ENCODE data around the gene NRP1.

NRP1 gene

GRCh38 chr10:33174674-33175434 lies 159.6 kb downstream of the NRP1 start:
- H3K4me3 ChIP-seq: no peak overlapping the region
- TF ChIP-seq, protein P1, sequence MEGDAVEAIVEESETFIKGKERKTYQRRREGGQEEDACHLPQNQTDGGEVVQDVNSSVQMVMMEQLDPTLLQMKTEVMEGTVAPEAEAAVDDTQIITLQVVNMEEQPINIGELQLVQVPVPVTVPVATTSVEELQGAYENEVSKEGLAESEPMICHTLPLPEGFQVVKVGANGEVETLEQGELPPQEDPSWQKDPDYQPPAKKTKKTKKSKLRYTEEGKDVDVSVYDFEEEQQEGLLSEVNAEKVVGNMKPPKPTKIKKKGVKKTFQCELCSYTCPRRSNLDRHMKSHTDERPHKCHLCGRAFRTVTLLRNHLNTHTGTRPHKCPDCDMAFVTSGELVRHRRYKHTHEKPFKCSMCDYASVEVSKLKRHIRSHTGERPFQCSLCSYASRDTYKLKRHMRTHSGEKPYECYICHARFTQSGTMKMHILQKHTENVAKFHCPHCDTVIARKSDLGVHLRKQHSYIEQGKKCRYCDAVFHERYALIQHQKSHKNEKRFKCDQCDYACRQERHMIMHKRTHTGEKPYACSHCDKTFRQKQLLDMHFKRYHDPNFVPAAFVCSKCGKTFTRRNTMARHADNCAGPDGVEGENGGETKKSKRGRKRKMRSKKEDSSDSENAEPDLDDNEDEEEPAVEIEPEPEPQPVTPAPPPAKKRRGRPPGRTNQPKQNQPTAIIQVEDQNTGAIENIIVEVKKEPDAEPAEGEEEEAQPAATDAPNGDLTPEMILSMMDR (IDR thresholded peaks at IDR 0.05): no peak
- peaks cover 0 to 16% (median 8%) of the 10 kb centered on the region in 4 donors for H3K4me1 ChIP-seq
- intact Hi-C loops (cut with DNase I; ENCODE audit: low total_unique reads): no loop called here
- no peaks in the 10 kb centered on the region for H3K27me3 ChIP-seq
- no peak overlapping the region for H3K27ac ChIP-seq
- no peaks in the 10 kb centered on the region for H3K9me3 ChIP-seq
- no peak for DNase-seq
- H3K36me3 ChIP-seq: peaks cover 0 to 5% (median 0%) of the 10 kb centered on the region in 3 donors

GRCh38 chr10:33165911-33166310 lies 168.6 kb downstream of the NRP1 start:
- DNase-seq: no peak
- intact Hi-C loops (cut with DNase I; ENCODE audit: low total_unique reads): no loop called here
- Histone ChIP-seq H3K4me1 (no peaks in the 10 kb centered on the region), H3K27ac (no peak overlapping the region), H3K36me3 (no peaks in the 10 kb centered on the region), H3K27me3 (no peaks in the 10 kb centered on the region), H3K9me3 (no peaks in the 10 kb centered on the region), H3K4me3 (no peak overlapping the region)
- TF ChIP-seq, protein P1 (IDR thresholded peaks at IDR 0.05): no peak

DNA sequence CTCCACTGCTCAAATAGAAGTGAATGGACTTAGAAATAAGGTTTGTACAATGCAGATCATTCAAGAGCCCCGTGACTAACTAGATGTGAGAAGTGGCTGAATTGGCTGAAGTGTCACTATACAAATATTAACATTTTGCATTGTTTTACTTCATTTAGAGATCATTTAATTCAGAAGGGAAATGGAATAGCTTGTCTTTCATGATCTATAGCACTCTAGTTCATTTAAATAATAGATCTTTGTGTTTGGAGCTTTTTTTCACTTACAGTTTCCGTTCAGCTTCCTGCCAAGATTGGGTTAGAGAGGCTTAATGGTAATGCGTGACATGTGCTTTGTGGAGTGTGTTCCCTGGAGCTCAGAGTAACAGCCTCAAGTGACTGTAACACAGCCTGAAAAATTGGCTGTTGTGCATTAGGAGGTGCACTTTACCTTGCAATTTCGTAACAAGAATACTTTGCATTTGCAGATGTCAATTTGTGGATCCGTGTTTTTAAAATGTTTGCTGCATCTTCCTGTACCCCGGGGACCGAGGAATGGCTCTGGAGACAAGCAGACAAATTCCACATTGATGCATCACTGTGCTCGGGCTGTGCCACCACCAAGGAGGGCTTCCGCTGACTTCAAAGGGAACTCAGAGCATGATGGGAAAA lies 170.3 kb downstream of the NRP1 start:
- H3K4me3 ChIP-seq: no peak overlapping the region
- no peaks in the 10 kb centered on the region for H3K9me3 ChIP-seq
- H3K4me1 ChIP-seq: no peaks in the 10 kb centered on the region
- TF ChIP-seq, protein P1 (IDR thresholded peaks at IDR 0.05): no peak
- no peak overlapping the region for H3K27ac ChIP-seq
- no peaks in the 10 kb centered on the region for H3K27me3 ChIP-seq
- intact Hi-C loops (cut with DNase I; ENCODE audit: low total_unique reads): no loop called here
- no peaks in the 10 kb centered on the region for H3K36me3 ChIP-seq
- DNase-seq: no peak

GRCh38 chr10:33162248-33162575 lies 172.3 kb downstream of the NRP1 start:
- Histone ChIP-seq H3K9me3 (no peaks in the 10 kb centered on the region), H3K36me3 (no peaks in the 10 kb centered on the region), H3K4me1 (peaks cover 0 to 3% (median 1%) of the 10 kb centered on the region in 4 donors), H3K27ac (no peak overlapping the region), H3K27me3 (no peaks in the 10 kb centered on the region), H3K4me3 (no peak overlapping the region)
- intact Hi-C loops (cut with DNase I; ENCODE audit: low total_unique reads): no loop called here
- no peak for DNase-seq
- TF ChIP-seq, protein P1 (IDR thresholded peaks at IDR 0.05): no peak

- Histone ChIP-seq H3K9me3 (no peaks in the 10 kb centered on the region), H3K27ac (no peak overlapping the region), H3K4me1 (peaks cover 0 to 7% (median 3%) of the 10 kb centered on the region in 4 donors), H3K27me3 (no peaks in the 10 kb centered on the region), H3K36me3 (no peaks in the 10 kb centered on the region), H3K4me3 (no peak overlapping the region)
- DNase-seq: no peak
- intact Hi-C loops (cut with DNase I; ENCODE audit: low total_unique reads): no loop called here
- TF ChIP-seq, protein P1 (IDR thresholded peaks at IDR 0.05): no peak
These were observed 172.8 kb downstream of the NRP1 start for GRCh38 chr10:33161550-33162247.
